Ishikawa (cell line): ENCODE measurements around the gene SLC24A3.

ENCODE experiments used
- CEBPB ChIP-seq: IDR thresholded peaks from 2 replicates; pipeline ENCODE4 v1.6.1; 2012
- CREB1 ChIP-seq: IDR thresholded peaks from 2 replicates; pipeline ENCODE4 v1.6.1; 2012; ENCODE audit warnings: low read depth
- EGR1 ChIP-seq: IDR thresholded peaks from 2 replicates; pipeline ENCODE4 v1.6.1; 2012
- EP300 ChIP-seq: IDR thresholded peaks from 2 replicates; pipeline ENCODE4 v1.6.1; 2012; ENCODE audit warnings: borderline replicate concordance
- MAX ChIP-seq: IDR thresholded peaks from 2 replicates; pipeline ENCODE4 v1.6.1; 2012
- NFIC ChIP-seq: IDR thresholded peaks from 2 replicates; pipeline ENCODE4 v1.6.1; 2012
- TAF1 ChIP-seq: IDR thresholded peaks from 2 replicates; pipeline ENCODE4 v1.6.1; 2012; ENCODE audit warnings: low read depth, mild to moderate bottlenecking
- ZBTB7A ChIP-seq: IDR thresholded peaks from 2 replicates; pipeline ENCODE4 v1.6.1; 2012; ENCODE audit warnings: low read depth

GRCh38 chr20:19692100-19692499 lies 479.7 kb downstream of the SLC24A3 start:
- TF ChIP-seq CREB1 = no peak
- no peak for TF ChIP-seq MAX
- TF ChIP-seq EP300 = no peak
- no peak for TF ChIP-seq ZBTB7A
- no peak for TF ChIP-seq NFIC
- TF ChIP-seq CEBPB = no peak
- TF ChIP-seq TAF1 = no peak
- no peak for TF ChIP-seq EGR1
